Smooth muscle cell (in vitro differentiated cells): ENCODE data around the gene SMG5. TPM values are rescaled to one million over a fixed set of nuclear protein-coding genes. Genes with fewer than 3 reads are reported as not detected.

Experiments used
- DNase-seq: peaks from one replicate; lab custom pipeline; 2025; ENCODE audit not compliant: unreplicated experiment; lab: John Stamatoyannopoulos, UW
- H2AFZ ChIP-seq: fragments of 200-600 bp; sonication (generic); 2 replicates; pipeline ENCODE4 v1.6.0; 2016; ENCODE audit warnings: antibody characterized with exemption, low read depth, mild to moderate bottlenecking
- H3F3A ChIP-seq: fragments of 200-600 bp; sonication (generic); 2 replicates; pipeline ENCODE4 v1.6.0; 2017; ENCODE audit warnings: antibody characterized with exemption, low read depth
- H3K27ac ChIP-seq: fragments of 200-600 bp; sonication (generic); 2 replicates; pipeline ENCODE4 v1.5.1; 2016; ENCODE audit warnings: low read depth, mild to moderate bottlenecking
- H3K27me3 ChIP-seq: fragments of 200-600 bp; sonication (generic); 2 replicates; pipeline ENCODE4 v1.6.1; 2016; ENCODE audit warnings: low read depth, mild to moderate bottlenecking
- H3K36me3 ChIP-seq: fragments of 200-600 bp; sonication (generic); 2 replicates; pipeline ENCODE4 v1.5.1; 2016; ENCODE audit warnings: low read depth
- H3K4me1 ChIP-seq: fragments of 200-600 bp; sonication (generic); 2 replicates; pipeline ENCODE4 v1.5.1; 2016; ENCODE audit warnings: low read depth
- H3K4me2 ChIP-seq: fragments of 200-600 bp; sonication (generic); 2 replicates; pipeline ENCODE4 v1.6.0; 2016; ENCODE audit warnings: mild to moderate bottlenecking
- H3K4me3 ChIP-seq: fragments of 200-600 bp; sonication (generic); 2 replicates; pipeline ENCODE4 v1.5.1; 2016; ENCODE audit warnings: mild to moderate bottlenecking
- H3K79me2 ChIP-seq: fragments of 200-600 bp; sonication (generic); 2 replicates; pipeline ENCODE4 v1.6.0; 2016; ENCODE audit warnings: low read depth, mild to moderate bottlenecking
- H3K9ac ChIP-seq: fragments of 200-600 bp; sonication (generic); 2 replicates; pipeline ENCODE4 v1.6.0; 2016; ENCODE audit warnings: low read depth
- H3K9me3 ChIP-seq: fragments of 200-600 bp; sonication (generic); replicated peaks from 2 replicates; pipeline ENCODE4 v1.5.1; 2016; ENCODE audit warnings: low read depth
- H4K20me1 ChIP-seq: fragments of 200-600 bp; sonication (generic); 2 replicates; pipeline ENCODE4 v1.6.0; 2016; ENCODE audit warnings: low read depth
- CTCF ChIP-seq: fragments of 200-600 bp; sonication (generic); IDR thresholded peaks from 2 replicates; pipeline ENCODE4 v1.5.1; 2017; ENCODE audit warnings: borderline replicate concordance, mild to moderate bottlenecking, antibody characterized with exemption; ENCODE audit not compliant: insufficient read depth, poor library complexity, severe bottlenecking
- WGBS: methylation state at CpG from one replicate; pipeline ENCODE4 v1.1.7; 2016; ENCODE audit warnings: low lambda C conversion rate; 5-methylcytosine and 5-hydroxymethylcytosine counted together
- polyA plus RNA-seq: library from polyadenylated mRNA; unstranded; fragments of >200 nt; fragmentation: Nextera tagmentation; extraction: Ambion mirVana; gene quantifications from 2 replicates; pipeline ENCODE4 v1.2.1, GENCODE V29; 2016
- total RNA-seq: library from RNA; depleted of rRNA; stranded (reverse); fragments of >200 nt; gene quantifications from 2 replicates; pipeline ENCODE4 v1.2.3, GENCODE V29; 2014

SMG5 gene
- total and polyA plus RNA-seq, 2 experiments from 2014 or later, result 42.3 to 47.4 TPM

GRCh38 chr1:156214024-156214748 lies 68.4 kb downstream of the SMG5 start:
- no peaks in the 10 kb centered on the region for H3K36me3 ChIP-seq
- H3K9me3 ChIP-seq, result no peaks in the 10 kb centered on the region
- no peaks in the 10 kb centered on the region for H3K27me3 ChIP-seq
- peaks cover 39% of the 10 kb centered on the region for H3K79me2 ChIP-seq
- H3K4me1 ChIP-seq, result peaks cover 10% of the 10 kb centered on the region
- H3K4me3 ChIP-seq, result peak overlapping the region; percentile 72
- peak overlapping the region; percentile 98 for H3K9ac ChIP-seq
- TF ChIP-seq CTCF, result no peak
- H3F3A ChIP-seq, result peaks cover 14% of the 10 kb centered on the region
- no peak for DNase-seq
- WGBS, result 87% methylated on average over 16 of the region's 16 CpGs
- peak overlapping the region; percentile 95 for H3K4me2 ChIP-seq
- no peak overlapping the region for H2AFZ ChIP-seq
- peak overlapping the region; percentile 97 for H3K27ac ChIP-seq
- no peaks in the 10 kb centered on the region for H4K20me1 ChIP-seq

GRCh38 chr1:156213644-156213966 lies 69.0 kb downstream of the SMG5 start:
- H3F3A ChIP-seq, result peaks cover 14% of the 10 kb centered on the region
- peak overlapping the region; percentile 95 for H3K4me2 ChIP-seq
- H3K27ac ChIP-seq, result peak overlapping the region; percentile 97
- no peaks in the 10 kb centered on the region for H3K27me3 ChIP-seq
- H3K4me1 ChIP-seq, result peaks cover 10% of the 10 kb centered on the region
- peak overlapping the region; percentile 72 for H3K4me3 ChIP-seq
- peaks cover 38% of the 10 kb centered on the region for H3K79me2 ChIP-seq
- no peaks in the 10 kb centered on the region for H4K20me1 ChIP-seq
- no peak for DNase-seq
- 30% methylated on average over 11 of the region's 11 CpGs for WGBS
- no peaks in the 10 kb centered on the region for H3K36me3 ChIP-seq
- no peaks in the 10 kb centered on the region for H3K9me3 ChIP-seq
- H3K9ac ChIP-seq, result peak overlapping the region; percentile 98
- peak overlapping the region; percentile 92 for H2AFZ ChIP-seq
- no peak for TF ChIP-seq CTCF

GRCh38 chr1:156212833-156213643 lies 69.6 kb downstream of the SMG5 start, which contains the start of gene PMF1:
PMF1 (plus strand) TSS chr1:156213007; CDS start chr1:156213016, 9 bp downstream.
- no peak for TF ChIP-seq CTCF
- H2AFZ ChIP-seq, result peak within 1 kb of the TSS; percentile 92
- peak within 1 kb of the TSS; percentile 72 for H3K4me3 ChIP-seq
- peak within 1 kb of the TSS; percentile 95 for H3K4me2 ChIP-seq
- peak within 1 kb of the TSS; percentile 98 for H3K9ac ChIP-seq
- H3K9me3 ChIP-seq, result no peaks in the 10 kb centered on the region
- no peaks in the 10 kb centered on the region for H3K27me3 ChIP-seq
- H3K79me2 ChIP-seq, result peaks cover 33% of the 10 kb centered on the region
- WGBS, result under 1% methylated on average over 61 of the region's 61 CpGs
- H3F3A ChIP-seq, result peaks cover 14% of the 10 kb centered on the region
- H4K20me1 ChIP-seq, result no peaks in the 10 kb centered on the region
- H3K27ac ChIP-seq, result peak within 1 kb of the TSS; percentile 97
- peak; percentile 95 for DNase-seq
- H3K36me3 ChIP-seq, result no peaks in the 10 kb centered on the region
- peaks cover 10% of the 10 kb centered on the region for H3K4me1 ChIP-seq
